HepG2 (cell line): ENCODE data around the gene ERBB4. TPM values are rescaled to one million over a fixed set of nuclear protein-coding genes. Genes with fewer than 3 reads are reported as not detected.

Experiments used
- ATAC-seq: fragments of 200-7000 bp; cut with Tn5 transposase; 3 replicates; pipeline ENCODE4 v1.9.1; 2020; ENCODE audit warnings: mild to moderate bottlenecking, moderate library complexity
- BruUV-seq: library from RNA; stranded (reverse); fragments of 400-500 nt; replicated peaks from 2 replicates; lab custom pipeline; 2021; lab: Mats Ljungman, UMichigan
- CTCF ChIA-PET: fragments of 300-600 bp; formaldehyde crosslinking; extraction: SDS; loops from one replicate; lab custom pipeline; 2021; ENCODE audit warnings: low total read pairs, inconsistent platforms, low intra/inter-chr PET ratio; lab: Yijun Ruan, JAX
- POLR2A ChIA-PET: fragments of 350-600 bp; sonication (Branson Sonifier 250); formaldehyde crosslinking; loops from one replicate; lab custom pipeline; 2020; ENCODE audit warnings: antibody characterized with exemption, inconsistent platforms; lab: Yijun Ruan, JAX
- DNase-seq: peaks from one replicate; pipeline ENCODE4 v3.0.0-alpha.2; 2015; ENCODE audit warnings: low spot score
- FAIRE-seq: peaks from 3 replicates; lab custom pipeline; 2011; peaks lifted over from hg19 to GRCh38; lab: Jason Lieb, UNC
- H2AFZ ChIP-seq: one replicate; pipeline ENCODE4 v1.6.1; 2011; ENCODE audit warnings: low read length, inconsistent platforms
- H3K27ac ChIP-seq: fragments of 300-600 bp; 3 replicates; pipeline ENCODE4 v1.8.0; 2011; ENCODE audit warnings: mixed run types, mild to moderate bottlenecking, mixed read lengths, low read length, inconsistent platforms; ENCODE audit not compliant: insufficient read depth; ENCODE audit errors: extremely low read length
- H3K27me3 ChIP-seq, 2 experiments: fragments of 200-600 bp in 1 of 2; 2 replicates in 1 of 2; 3 replicates in 1 of 2; pipeline versions ENCODE4 v1.6.0 to v1.8.0; 2011; ENCODE audit warnings: low read length in 2 of 2, mild to moderate bottlenecking in 2 of 2, moderate library complexity in 2 of 2, inconsistent platforms in 1 of 2; ENCODE audit not compliant: insufficient read depth in 2 of 2, control insufficient read depth in 1 of 2
- H3K36me3 ChIP-seq, 2 experiments: fragments of 200-600 bp in 1 of 2; replicated peaks in 1 of 2; 2 replicates in 1 of 2; 3 replicates in 1 of 2; pipeline versions ENCODE4 v1.5.1 to v1.8.0; 2011; ENCODE audit warnings: low read length in 2 of 2, inconsistent platforms in 1 of 2; ENCODE audit not compliant: insufficient read depth in 2 of 2, control insufficient read depth in 1 of 2
- H3K4me1 ChIP-seq: 2 replicates; pipeline ENCODE4 v1.5.1; 2012; ENCODE audit warnings: low read length, inconsistent platforms; ENCODE audit not compliant: insufficient read depth
- H3K4me2 ChIP-seq: 2 replicates; pipeline ENCODE4 v1.6.0; 2011; ENCODE audit warnings: low read depth, low read length, inconsistent platforms
- H3K4me3 ChIP-seq, 3 experiments: fragments of 200-600 bp in 1 of 3; sonication (generic), shearing (Covaris generic) in 1 of 3; replicated peaks in 1 of 3; 2 replicates each; pipeline ENCODE4 v1.5.1; 2011 to 2016; ENCODE audit warnings: low read length in 3 of 3, inconsistent platforms in 2 of 3, low read depth in 2 of 3, mild to moderate bottlenecking in 2 of 3, control low read depth in 1 of 3, mixed read lengths in 1 of 3; ENCODE audit not compliant: insufficient read depth in 1 of 3
- H3K79me2 ChIP-seq: one replicate; pipeline ENCODE4 v1.6.1; 2011; ENCODE audit warnings: low read length, inconsistent platforms; ENCODE audit not compliant: insufficient read depth
- H3K9ac ChIP-seq: 2 replicates; pipeline ENCODE4 v1.6.0; 2011; ENCODE audit warnings: mild to moderate bottlenecking, low read depth, low read length, inconsistent platforms; ENCODE audit not compliant: insufficient read depth
- H3K9me3 ChIP-seq: 2 replicates; pipeline ENCODE4 v1.5.1; 2012; ENCODE audit warnings: mild to moderate bottlenecking, low read length
- H4K20me1 ChIP-seq: 2 replicates; pipeline ENCODE4 v1.6.0; 2011; ENCODE audit warnings: inconsistent platforms, mild to moderate bottlenecking, low read length, moderate library complexity; ENCODE audit not compliant: insufficient read depth
- CHD4 ChIP-seq: fragments of 200-600 bp; sonication (generic); IDR thresholded peaks from 2 replicates; pipeline ENCODE4 v1.7.0; 2017; ENCODE audit warnings: mild to moderate bottlenecking, low read length, borderline replicate concordance
- HMGXB4 ChIP-seq, 2 experiments: sonication (generic) in 1 of 2; formaldehyde crosslinking in 1 of 2; IDR thresholded peaks; 2 replicates each; pipeline versions ENCODE4 v1.4.0 to v1.6.1; 2018 to 2020; ENCODE audit warnings: missing genetic modification reagents in 2 of 2, borderline replicate concordance in 1 of 2, low read depth in 1 of 2, mild to moderate bottlenecking in 1 of 2, missing biosample characterization in 1 of 2
- NCOR1 ChIP-seq: fragments of 200-600 bp; sonication (generic); IDR thresholded peaks from 2 replicates; pipeline ENCODE4 v1.7.0; 2017; ENCODE audit warnings: antibody characterized with exemption, low read length, borderline replicate concordance
- NFKB2 ChIP-seq: sonication (generic); formaldehyde crosslinking; IDR thresholded peaks from 2 replicates; pipeline ENCODE4 v1.4.0; 2020; ENCODE audit warnings: missing genetic modification reagents, borderline replicate concordance
- REPIN1 ChIP-seq: sonication (generic); formaldehyde crosslinking; IDR thresholded peaks from 2 replicates; pipeline ENCODE4 v1.8.0; 2022; ENCODE audit warnings: missing genetic modification reagents, low read depth, mild to moderate bottlenecking, borderline replicate concordance
- ZNF160 ChIP-seq: sonication (generic); formaldehyde crosslinking; IDR thresholded peaks from 2 replicates; pipeline ENCODE4 v1.8.0; 2022; ENCODE audit warnings: mild to moderate bottlenecking, inconsistent platforms, missing genetic modification reagents
- ZNF280B ChIP-seq: sonication (generic); formaldehyde crosslinking; IDR thresholded peaks from 2 replicates; pipeline ENCODE4 v1.5.0; 2020; ENCODE audit warnings: missing genetic modification reagents, mild to moderate bottlenecking, borderline replicate concordance
- ZNF460 ChIP-seq: sonication (generic); formaldehyde crosslinking; IDR thresholded peaks from 2 replicates; pipeline ENCODE4 v1.5.1; 2020; ENCODE audit warnings: missing genetic modification reagents, mild to moderate bottlenecking, borderline replicate concordance
- ZNF513 ChIP-seq: sonication (generic); formaldehyde crosslinking; conservative IDR thresholded peaks from 2 replicates; pipeline ENCODE4 v1.5.0; 2020; ENCODE audit warnings: missing genetic modification reagents
- WGBS: methylation state at CpG from one replicate; pipeline ENCODE4 v1.1.6; 2017; ENCODE audit warnings: low lambda C conversion rate; 5-methylcytosine and 5-hydroxymethylcytosine counted together
- in situ Hi-C: cut with HindIII; loops from 2 replicates; pipeline ENCODE4 v1.10.0; 2017; ENCODE audit warnings: low pct_unique_long_range_greater_than_20kb; ENCODE audit not compliant: extremely low pct_ligation_motif_present
- intact Hi-C: fragments of 100-400 bp; cut with micrococcal nuclease; formaldehyde crosslinking; loops from one replicate; pipeline ENCODE4 v1.10.0; 2022; ENCODE audit not compliant: unreplicated experiment
- polyA plus RNA-seq, 8 experiments: library from polyadenylated mRNA; depleted of rRNA in 3 of 8; stranded (reverse) in 7 of 8; unstranded in 1 of 8; fragments of >200 nt; fragmentation: Illumina TruSeq in 4 of 8; extraction: Trizol in 4 of 8; gene quantifications; 2 replicates each; pipeline versions ENCODE4 v1.2.1 to v1.2.3, GENCODE V29; 2011 to 2016; ENCODE audit warnings: low read depth in 4 of 8, missing spikeins in 1 of 8, mixed read lengths in 1 of 8; ENCODE audit not compliant: insufficient read depth in 1 of 8
- total RNA-seq, 5 experiments: library from RNA; depleted of rRNA; stranded (reverse); fragments of >200 nt; fragmentation: Illumina TruSeq; extraction: Trizol; gene quantifications; 2 replicates each; pipeline ENCODE4 v1.2.3, GENCODE V29; 2016; ENCODE audit warnings: low read depth in 1 of 5

The ERBB4 gene
- total and polyA plus RNA-seq, 2 of the 13 experiments (the other 11 are each of a cell fraction or from before 2014, with no cell fraction given): not detected

- Histone ChIP-seq H3K27me3 (no peaks in the 10 kb centered on the region), H3K27ac (no peak overlapping the region), H3K79me2 (no peaks in the 10 kb centered on the region), H3K9ac (no peak overlapping the region), H4K20me1 (no peaks in the 10 kb centered on the region), H3K4me1 (no peaks in the 10 kb centered on the region), H3K4me2 (no peak overlapping the region), H3K4me3 (no peak overlapping the region), H3K36me3 (no peaks in the 10 kb centered on the region), H2AFZ (no peak overlapping the region), H3K9me3 (no peaks in the 10 kb centered on the region)
- no peak for FAIRE-seq
- ATAC-seq: no peak
- BruUV-seq: no TSS peak
- TF ChIP-seq NFKB2 (no peak), NCOR1 (no peak), HMGXB4 (CRISPR knock-in tag; IDR thresholded peaks at IDR 0.05; ENCODE audit: borderline replicate concordance in 1 of 2, low read depth in 1 of 2) (no peak), ZNF160 (no peak), ZNF280B (CRISPR knock-in tag) (no peak), ZNF513 (no peak), CHD4 (no peak), REPIN1 (no peak), ZNF460 (CRISPR knock-in tag) (no peak)
- in situ Hi-C loops (no loop called here), intact Hi-C loops (no loop called here)
- no peak for DNase-seq
- 3% methylated on average over 2 of the region's 2 CpGs for WGBS
- ChIA-PET POLR2A (no interaction called here), CTCF (no interaction called here)
These were observed 201.6 kb downstream of the ERBB4 start for GRCh38 chr2:212337036-212337435.
